Measurements from ENCODE around the gene ITGB1BP1.
A peak's percentile ranks its signal among the peaks of the same experiment; 100 is the strongest.

The ITGB1BP1 gene

GRCh38 chr2:9392898-9393765 is 30.2 kb downstream of the ITGB1BP1 start:
- Histone ChIP-seq H3K4me3 (ENCODE audit: low read depth, low read length) (no peak overlapping the region), H3K27ac (peak overlapping the region; percentile 5), H3K36me3 (replicated peaks) (peaks cover 44% of the 10 kb centered on the region), H3K27me3 (replicated peaks) (no peaks in the 10 kb centered on the region)
- in situ Hi-C loops (cut with HindIII; ENCODE audit: low pct_ligation_motif_present, low sequenced_read_pairs): no loop called here
- TF ChIP-seq CTCF (IDR thresholded peaks at IDR 0.05; ENCODE audit: low read depth, low read length, missing control alignments): peak; percentile 5
- DNase-seq: peak; percentile 43

GRCh38 chr2:9391961-9392720 is 31.2 kb downstream of the ITGB1BP1 start:
- no peak overlapping the region for H3K27ac ChIP-seq
- no peak for TF ChIP-seq CTCF (IDR thresholded peaks at IDR 0.05; ENCODE audit: low read depth, low read length, missing control alignments)
- peaks cover 50% of the 10 kb centered on the region for H3K36me3 ChIP-seq (replicated peaks)
- in situ Hi-C loops (cut with HindIII; ENCODE audit: low pct_ligation_motif_present, low sequenced_read_pairs): no loop called here
- no peak overlapping the region for H3K4me3 ChIP-seq (ENCODE audit: low read depth, low read length)
- no peaks in the 10 kb centered on the region for H3K27me3 ChIP-seq (replicated peaks)
- no peak for DNase-seq

GRCh38 chr2:9390991-9391390 is 32.3 kb downstream of the ITGB1BP1 start:
- Histone ChIP-seq H3K4me3 (ENCODE audit: low read depth, low read length) (no peak overlapping the region), H3K27me3 (replicated peaks) (no peaks in the 10 kb centered on the region), H3K27ac (no peak overlapping the region), H3K36me3 (replicated peaks) (peaks cover 52% of the 10 kb centered on the region)
- in situ Hi-C loops (cut with HindIII; ENCODE audit: low pct_ligation_motif_present, low sequenced_read_pairs): no loop called here
- DNase-seq: no peak
- TF ChIP-seq CTCF (IDR thresholded peaks at IDR 0.05; ENCODE audit: low read depth, low read length, missing control alignments): no peak

DNA sequence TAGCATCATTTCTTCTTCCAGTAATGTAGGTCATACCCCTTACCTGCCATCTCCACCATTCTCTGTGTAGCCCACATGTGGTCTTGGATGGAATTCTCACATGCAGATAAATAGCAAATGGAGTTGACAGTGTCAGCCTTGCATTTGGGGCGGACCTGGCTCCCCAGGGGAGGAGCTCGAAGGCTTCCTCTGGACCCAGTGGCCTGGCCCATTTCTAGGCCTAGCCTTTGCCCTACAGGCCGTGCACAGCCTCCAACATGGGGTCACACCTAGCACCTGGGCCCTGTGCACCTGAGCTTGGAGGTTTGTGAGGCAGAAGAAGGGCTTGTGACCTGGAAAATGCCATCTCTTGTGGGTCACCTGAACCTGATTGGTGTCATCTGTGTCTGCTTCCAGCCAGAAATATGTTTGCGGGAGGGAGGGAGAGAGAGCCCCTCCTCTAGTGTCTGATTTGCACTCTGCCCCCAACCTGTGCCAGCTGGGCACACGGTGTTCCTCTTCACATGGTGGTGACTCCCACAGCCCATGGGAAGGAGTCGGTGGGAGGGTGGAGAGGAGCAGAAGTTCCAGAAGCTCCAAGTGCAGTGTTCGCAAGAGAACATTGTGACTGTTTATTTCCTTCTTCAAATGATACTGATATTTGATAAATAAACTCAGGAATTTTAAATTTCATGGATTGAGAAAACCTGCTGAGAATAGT is 33.0 kb downstream of the ITGB1BP1 start:
- H3K27ac ChIP-seq: no peak overlapping the region
- no peak for DNase-seq
- peaks cover 58% of the 10 kb centered on the region for H3K36me3 ChIP-seq (replicated peaks)
- H3K4me3 ChIP-seq (ENCODE audit: low read depth, low read length): no peak overlapping the region
- no peaks in the 10 kb centered on the region for H3K27me3 ChIP-seq (replicated peaks)
- TF ChIP-seq CTCF (IDR thresholded peaks at IDR 0.05; ENCODE audit: low read depth, low read length, missing control alignments): no peak
- in situ Hi-C loops (cut with HindIII; ENCODE audit: low pct_ligation_motif_present, low sequenced_read_pairs): no loop called here

- H3K27ac ChIP-seq: no peak overlapping the region
- DNase-seq: no peak
- TF ChIP-seq CTCF (IDR thresholded peaks at IDR 0.05; ENCODE audit: low read depth, low read length, missing control alignments): no peak
- no peak overlapping the region for H3K4me3 ChIP-seq (ENCODE audit: low read depth, low read length)
- no peaks in the 10 kb centered on the region for H3K27me3 ChIP-seq (replicated peaks)
- in situ Hi-C loops (cut with HindIII; ENCODE audit: low pct_ligation_motif_present, low sequenced_read_pairs): no loop called here
- H3K36me3 ChIP-seq (replicated peaks): peaks cover 58% of the 10 kb centered on the region
Observed at GRCh38 chr2:9388950-9389911, 34.1 kb downstream of the ITGB1BP1 start.

Measured in brain microvascular endothelial cell (primary cell).